Activated T-helper 17 cell treated with anti-CD3 and anti-CD28 coated beads, Interleukin-2, amount 50 U/mL, for 72 hours (primary cell): Measurements from ENCODE around the gene ZNF653. TPM values are rescaled to one million over a fixed set of nuclear protein-coding genes. Genes with fewer than 3 reads are reported as not detected.

Experiments
- ATAC-seq: fragments of 150-1000 bp; cut with Tn5 transposase; replicated peaks from 2 replicates; pipeline ENCODE4 v1.10.0; 2021; ENCODE audit warnings: mild to moderate bottlenecking, moderate library complexity
- H3K27ac Mint-ChIP-seq: one replicate; pipeline ENCODE4 v1.8.0; 2022; ENCODE audit warnings: mixed read lengths
- H3K27me3 Mint-ChIP-seq: one replicate; pipeline ENCODE4 v1.8.0; 2022; ENCODE audit warnings: mixed read lengths
- H3K36me3 Mint-ChIP-seq: one replicate; pipeline ENCODE4 v1.8.0; 2022; ENCODE audit warnings: low read depth, mild to moderate bottlenecking, mixed read lengths
- H3K4me1 Mint-ChIP-seq: one replicate; pipeline ENCODE4 v1.8.0; 2022; ENCODE audit warnings: mixed read lengths
- H3K4me3 Mint-ChIP-seq: one replicate; pipeline ENCODE4 v1.8.0; 2022; ENCODE audit warnings: mild to moderate bottlenecking, mixed read lengths
- H3K9me3 Mint-ChIP-seq: one replicate; pipeline ENCODE4 v1.8.0; 2022; ENCODE audit warnings: mixed read lengths
- total RNA-seq, 2 donors: library from RNA; stranded (reverse); gene quantifications; one replicate each; pipeline ENCODE4 v1.2.3, GENCODE V29; 2022

ZNF653 gene
- total RNA-seq, 2 donors from 2014 or later, result 18.8 to 26.3 TPM

GRCh38 chr19:11535792-11536595, 30.4 kb upstream of the ZNF653 start:
- no peaks in the 10 kb centered on the region for H3K9me3 Mint-ChIP-seq
- H3K4me3 Mint-ChIP-seq, result peak overlapping the region; percentile 74
- peaks cover 10% of the 10 kb centered on the region for H3K27me3 Mint-ChIP-seq
- ATAC-seq, result peak; percentile 77
- no peaks in the 10 kb centered on the region for H3K36me3 Mint-ChIP-seq
- H3K27ac Mint-ChIP-seq, result peak overlapping the region; percentile 89
- peaks cover 9% of the 10 kb centered on the region for H3K4me1 Mint-ChIP-seq

DNA sequence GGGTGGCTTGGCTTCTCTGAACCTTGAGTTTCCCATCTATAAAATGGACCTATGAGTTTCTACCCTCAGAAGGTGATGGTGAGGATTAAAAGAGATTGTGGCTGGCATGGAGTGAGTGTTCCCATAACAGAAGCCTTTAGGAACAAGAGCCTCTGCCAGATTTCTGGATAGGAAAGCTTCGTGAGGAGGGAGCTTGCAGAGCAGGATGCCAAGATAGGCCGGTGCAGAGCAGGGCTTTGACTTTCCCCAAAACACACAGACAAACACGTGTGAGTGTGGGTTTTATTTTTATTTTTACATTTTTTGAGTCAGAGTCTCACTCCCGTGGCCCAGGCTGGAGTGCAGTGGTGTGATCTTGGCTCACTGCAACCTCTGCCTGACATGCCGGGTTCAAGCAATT, 29.3 kb upstream of the ZNF653 start:
- peak overlapping the region; percentile 74 for H3K4me3 Mint-ChIP-seq

DNA sequence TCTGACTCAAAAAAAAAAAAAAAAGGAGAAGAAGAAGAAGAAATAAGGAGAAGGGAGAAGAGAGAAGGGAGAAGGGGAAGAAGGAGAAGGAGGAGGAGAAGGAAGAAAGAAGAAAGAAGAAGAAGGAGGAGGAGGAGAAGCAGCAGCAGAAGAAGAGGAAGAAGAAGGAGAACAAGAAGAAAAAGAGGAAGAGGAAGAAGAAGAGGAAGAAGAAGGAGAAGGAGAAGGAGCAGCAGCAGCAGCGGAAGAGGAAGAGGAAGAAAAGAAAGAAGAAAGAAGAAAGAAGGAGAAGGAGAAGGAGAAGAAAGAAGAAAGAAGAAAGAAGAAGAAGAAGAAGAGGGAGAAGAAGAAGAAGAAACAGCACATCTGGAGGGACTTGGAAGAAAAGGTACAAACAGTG, 28.9 kb upstream of the ZNF653 start:
- H3K36me3 Mint-ChIP-seq, result no peaks in the 10 kb centered on the region
- peak overlapping the region; percentile 67 for H3K27ac Mint-ChIP-seq
- no peaks in the 10 kb centered on the region for H3K9me3 Mint-ChIP-seq
- H3K27me3 Mint-ChIP-seq, result peaks cover 5% of the 10 kb centered on the region
- ATAC-seq, result no peak
- H3K4me3 Mint-ChIP-seq, result peak overlapping the region; percentile 74
- H3K4me1 Mint-ChIP-seq, result peaks cover 9% of the 10 kb centered on the region

More for the DNA sequence above, 29.3 kb upstream of the ZNF653 start:
- Mint-ChIP-seq H3K36me3 (no peaks in the 10 kb centered on the region), H3K27me3 (peaks cover 5% of the 10 kb centered on the region), H3K27ac (peak overlapping the region; percentile 67), H3K9me3 (no peaks in the 10 kb centered on the region), H3K4me1 (peaks cover 9% of the 10 kb centered on the region)
- no peak for ATAC-seq

DNA sequence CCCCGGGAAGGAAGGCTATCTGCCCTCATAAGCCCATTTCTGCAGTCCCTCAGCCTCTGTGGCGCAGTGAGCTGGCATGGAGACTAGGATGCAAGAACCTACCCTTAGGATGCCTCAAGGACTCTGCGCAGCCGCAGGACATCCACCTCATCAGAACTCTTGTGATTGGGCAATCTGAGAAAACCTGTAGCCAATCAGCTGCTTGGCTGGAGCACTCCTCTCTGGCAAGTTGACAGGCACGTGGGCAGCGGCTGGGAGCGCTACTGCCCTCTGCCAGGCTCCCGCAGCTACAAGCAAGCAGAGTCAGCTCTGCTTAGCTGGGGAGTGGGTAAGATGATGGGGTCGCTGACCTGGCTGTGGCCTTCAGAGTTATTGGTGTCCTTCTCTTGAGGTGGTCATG, 24.8 kb upstream of the ZNF653 start:
- Mint-ChIP-seq H3K27me3 (no peaks in the 10 kb centered on the region), H3K9me3 (no peaks in the 10 kb centered on the region), H3K36me3 (peaks cover 14% of the 10 kb centered on the region), H3K27ac (no peak overlapping the region), H3K4me1 (peaks cover 10% of the 10 kb centered on the region), H3K4me3 (no peak overlapping the region)
- peak; percentile 10 for ATAC-seq

- Mint-ChIP-seq H3K4me1 (peaks cover 9% of the 10 kb centered on the region), H3K27me3 (no peaks in the 10 kb centered on the region), H3K27ac (peak within 1 kb of the TSS; percentile 94), H3K9me3 (no peaks in the 10 kb centered on the region), H3K4me3 (peak within 1 kb of the TSS; percentile 98), H3K36me3 (peaks cover 15% of the 10 kb centered on the region)
- ATAC-seq, result peak; percentile 97
Observed at GRCh38 chr19:11528551-11529341, 23.1 kb upstream of the ZNF653 start, which contains the start of gene ECSIT. Gene ECSIT (minus strand): TSS chr19:11529134. CDS start chr19:11519170, 9,964 bp downstream.

DNA sequence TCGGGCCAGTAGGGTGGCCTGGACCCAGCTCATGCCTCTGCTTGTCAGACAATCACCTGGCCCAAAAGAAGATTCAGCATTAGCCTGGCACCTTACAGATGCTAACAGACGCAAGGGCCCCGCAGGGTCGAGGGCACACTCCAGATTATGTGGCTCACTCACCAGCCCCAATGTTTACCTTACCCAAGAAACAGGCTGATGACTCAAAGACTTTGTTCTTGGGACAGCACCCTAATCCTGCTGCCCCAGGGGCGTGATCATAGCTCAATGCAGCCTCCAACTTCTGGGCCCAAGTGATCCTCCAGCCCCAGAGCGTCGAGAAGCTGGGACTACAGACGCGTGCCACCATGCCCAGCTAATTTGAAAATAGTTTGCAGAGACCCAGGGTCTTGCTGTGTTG, 13.5 kb upstream of the ZNF653 start:
- no peaks in the 10 kb centered on the region for H3K9me3 Mint-ChIP-seq
- H3K27ac Mint-ChIP-seq, result no peak overlapping the region
- H3K27me3 Mint-ChIP-seq, result no peaks in the 10 kb centered on the region
- H3K4me3 Mint-ChIP-seq, result no peak overlapping the region
- peaks cover 73% of the 10 kb centered on the region for H3K36me3 Mint-ChIP-seq
- ATAC-seq, result peak; percentile 48
- no peaks in the 10 kb centered on the region for H3K4me1 Mint-ChIP-seq

- Mint-ChIP-seq H3K27me3 (no peaks in the 10 kb centered on the region), H3K27ac (no peak overlapping the region), H3K9me3 (no peaks in the 10 kb centered on the region), H3K36me3 (peaks cover 77% of the 10 kb centered on the region), H3K4me3 (no peak overlapping the region), H3K4me1 (no peaks in the 10 kb centered on the region)
- no peak for ATAC-seq
Observed at GRCh38 chr19:11513946-11514345, 8.3 kb upstream of the ZNF653 start.

DNA sequence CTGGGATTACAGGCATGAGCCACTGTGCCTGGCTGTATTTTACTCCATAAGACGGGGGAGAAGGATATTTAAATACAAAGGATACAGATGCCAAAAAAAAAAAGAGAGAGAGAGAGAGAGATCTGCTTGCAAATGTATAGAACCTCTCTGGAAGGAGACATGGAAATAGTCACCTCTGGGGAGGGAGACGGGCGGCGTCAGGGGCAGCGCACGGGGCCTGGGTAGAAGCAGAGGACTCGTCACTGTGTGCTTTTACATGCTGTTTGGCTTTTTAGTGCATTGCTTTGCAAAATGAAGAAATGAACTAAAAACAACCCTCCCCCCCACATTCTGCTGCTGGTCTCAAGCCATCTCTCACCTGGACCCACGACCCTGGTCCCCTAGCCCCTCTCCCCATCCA, 4.8 kb upstream of the ZNF653 start:
- no peaks in the 10 kb centered on the region for H3K27me3 Mint-ChIP-seq

GRCh38 chr19:11507370-11508078, 1.9 kb upstream of the ZNF653 start:
- Mint-ChIP-seq H3K4me1 (peaks cover 7% of the 10 kb centered on the region), H3K9me3 (no peaks in the 10 kb centered on the region), H3K36me3 (peaks cover 45% of the 10 kb centered on the region), H3K4me3 (peak overlapping the region; percentile 90), H3K27me3 (no peaks in the 10 kb centered on the region), H3K27ac (no peak overlapping the region)
- no peak for ATAC-seq

More for the DNA sequence above, 4.8 kb upstream of the ZNF653 start:
- peaks cover 63% of the 10 kb centered on the region for H3K36me3 Mint-ChIP-seq
- no peaks in the 10 kb centered on the region for H3K9me3 Mint-ChIP-seq
- no peak for ATAC-seq
- H3K4me3 Mint-ChIP-seq, result no peak overlapping the region
- H3K27ac Mint-ChIP-seq, result no peak overlapping the region
- H3K4me1 Mint-ChIP-seq, result no peaks in the 10 kb centered on the region

DNA sequence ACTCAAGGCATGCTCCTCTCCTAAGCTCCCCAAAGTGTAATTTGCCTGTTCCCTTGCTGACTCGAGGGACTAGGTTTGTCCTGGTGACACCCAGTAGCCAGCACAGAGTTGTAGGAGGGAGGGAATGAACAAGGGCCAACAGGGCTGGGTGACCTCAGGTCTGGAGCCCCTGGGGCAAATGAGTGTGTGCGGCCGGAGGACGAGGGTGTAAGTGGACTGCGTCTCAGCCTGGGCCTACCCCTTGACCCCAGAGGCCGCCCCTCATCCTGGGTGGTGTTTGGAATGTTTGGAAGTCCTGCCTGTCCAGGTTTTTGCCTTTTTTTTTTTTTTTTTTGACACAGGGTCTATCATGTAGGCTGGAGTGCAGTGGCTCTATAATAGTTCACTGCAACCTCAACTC, 1.3 kb upstream of the ZNF653 start:
- Mint-ChIP-seq H3K27me3 (no peaks in the 10 kb centered on the region), H3K9me3 (no peaks in the 10 kb centered on the region), H3K4me1 (peaks cover 7% of the 10 kb centered on the region), H3K27ac (peak overlapping the region; percentile 96), H3K4me3 (peak overlapping the region; percentile 90), H3K36me3 (peaks cover 41% of the 10 kb centered on the region)
- ATAC-seq, result no peak

DNA sequence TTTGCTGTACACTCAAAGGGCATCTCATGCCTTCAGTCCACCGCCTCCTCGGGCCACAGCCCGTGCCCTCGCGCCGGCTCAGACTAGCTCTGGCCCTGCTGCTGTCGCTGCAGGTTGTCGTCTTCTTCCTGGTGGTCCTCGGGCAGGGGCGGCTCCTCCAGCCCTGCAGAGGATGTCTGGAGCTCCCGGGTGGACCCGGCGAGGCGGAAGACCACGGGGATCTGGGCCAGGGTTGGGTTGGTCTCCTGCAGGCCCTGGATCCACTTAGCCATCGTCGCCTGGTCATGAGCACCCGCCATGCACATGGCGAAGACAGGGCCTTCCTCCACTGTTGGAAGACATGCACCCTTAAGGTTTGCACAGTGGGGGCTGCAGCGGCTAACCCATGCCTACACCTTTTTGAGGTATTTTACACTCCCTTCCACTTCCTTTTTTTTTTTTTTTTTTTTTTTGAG, 489 bp upstream of the ZNF653 start:
- peak; percentile 33 for ATAC-seq
- Mint-ChIP-seq H3K27ac (peak overlapping the region; percentile 96), H3K36me3 (peaks cover 39% of the 10 kb centered on the region), H3K4me3 (peak overlapping the region; percentile 90), H3K4me1 (peaks cover 10% of the 10 kb centered on the region), H3K9me3 (no peaks in the 10 kb centered on the region), H3K27me3 (no peaks in the 10 kb centered on the region)

GRCh38 chr19:11505032-11505503, 571 bp downstream of the ZNF653 start:
- ATAC-seq, result peak; percentile 96
- H3K9me3 Mint-ChIP-seq, result no peaks in the 10 kb centered on the region
- peak overlapping the region; percentile 96 for H3K27ac Mint-ChIP-seq
- peaks cover 10% of the 10 kb centered on the region for H3K4me1 Mint-ChIP-seq
- H3K27me3 Mint-ChIP-seq, result no peaks in the 10 kb centered on the region
- peaks cover 37% of the 10 kb centered on the region for H3K36me3 Mint-ChIP-seq
- H3K4me3 Mint-ChIP-seq, result peak overlapping the region; percentile 90

- Mint-ChIP-seq H3K4me3 (peak overlapping the region; percentile 90), H3K36me3 (peaks cover 37% of the 10 kb centered on the region), H3K4me1 (peaks cover 10% of the 10 kb centered on the region), H3K27ac (peak overlapping the region; percentile 96), H3K9me3 (no peaks in the 10 kb centered on the region), H3K27me3 (no peaks in the 10 kb centered on the region)
- no peak for ATAC-seq
Observed at GRCh38 chr19:11504502-11505031, 1.1 kb downstream of the ZNF653 start.

DNA sequence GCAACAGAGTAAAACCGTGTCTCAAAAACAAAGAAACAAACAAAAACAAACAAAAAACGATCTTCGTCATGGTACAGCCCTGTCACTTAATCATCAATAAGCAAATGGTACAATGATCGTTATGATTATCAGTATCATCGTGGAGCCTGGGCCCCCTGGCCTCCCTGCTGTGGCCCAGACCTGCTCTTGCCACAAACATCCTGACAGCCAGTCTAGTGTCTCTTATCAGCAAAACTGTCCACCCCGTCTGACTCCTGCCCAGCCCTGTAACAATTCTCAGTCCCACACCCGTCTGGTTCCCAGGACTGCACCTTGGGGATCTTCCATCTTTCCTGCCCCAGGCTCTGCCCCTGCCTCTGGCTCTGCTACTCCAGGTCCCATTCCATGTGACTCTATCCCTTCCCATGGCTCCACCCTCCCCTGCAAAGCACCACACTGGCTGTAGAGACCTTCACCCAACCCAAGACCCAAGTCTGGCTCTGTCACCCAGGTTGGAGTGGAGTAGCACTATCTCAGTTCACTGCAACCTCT, 5.7 kb downstream of the ZNF653 start:
- no peaks in the 10 kb centered on the region for H3K9me3 Mint-ChIP-seq
- no peak for ATAC-seq
- H3K27me3 Mint-ChIP-seq, result no peaks in the 10 kb centered on the region
- H3K4me3 Mint-ChIP-seq, result no peak overlapping the region
- H3K4me1 Mint-ChIP-seq, result peaks cover 14% of the 10 kb centered on the region
- no peak overlapping the region for H3K27ac Mint-ChIP-seq
- peaks cover 28% of the 10 kb centered on the region for H3K36me3 Mint-ChIP-seq
